ENCODE measurements around the gene ANO2.

ANO2 gene

GRCh38 chr12:5796171-5796958, 148.7 kb downstream of the ANO2 start:
- TF ChIP-seq CTCF (IDR thresholded peaks at IDR 0.05; ENCODE audit: low read depth, low read length, missing control alignments) = peak; percentile 67
- DNase-seq = no peak

GRCh38 chr12:5794156-5794555, 150.9 kb downstream of the ANO2 start:
- Histone ChIP-seq H3K27me3 (replicated peaks) (no peaks in the 10 kb centered on the region), H3K36me3 (replicated peaks) (no peaks in the 10 kb centered on the region), H3K27ac (no peak overlapping the region), H3K4me3 (ENCODE audit: low read depth, low read length) (no peak overlapping the region)
- DNase-seq = no peak
- in situ Hi-C loops (cut with HindIII; ENCODE audit: low pct_ligation_motif_present, low sequenced_read_pairs) = no loop called here
- TF ChIP-seq CTCF (IDR thresholded peaks at IDR 0.05; ENCODE audit: low read depth, low read length, missing control alignments) = no peak

More at GRCh38 chr12:5796171-5796958, 148.7 kb downstream of the ANO2 start:
- H3K27me3 ChIP-seq (replicated peaks) = no peaks in the 10 kb centered on the region
- no peaks in the 10 kb centered on the region for H3K36me3 ChIP-seq (replicated peaks)
- no peak overlapping the region for H3K4me3 ChIP-seq (ENCODE audit: low read depth, low read length)
- H3K27ac ChIP-seq = no peak overlapping the region
- in situ Hi-C loops (cut with HindIII; ENCODE audit: low pct_ligation_motif_present, low sequenced_read_pairs) = no loop called here

GRCh38 chr12:5792343-5792742, 152.7 kb downstream of the ANO2 start:
- no peak for DNase-seq
- in situ Hi-C loops (cut with HindIII; ENCODE audit: low pct_ligation_motif_present, low sequenced_read_pairs) = no loop called here
- no peak for TF ChIP-seq CTCF (IDR thresholded peaks at IDR 0.05; ENCODE audit: low read depth, low read length, missing control alignments)
- H3K27me3 ChIP-seq (replicated peaks) = no peaks in the 10 kb centered on the region
- H3K36me3 ChIP-seq (replicated peaks) = no peaks in the 10 kb centered on the region
- H3K4me3 ChIP-seq (ENCODE audit: low read depth, low read length) = no peak overlapping the region
- no peak overlapping the region for H3K27ac ChIP-seq

GRCh38 chr12:5789469-5789968, 155.5 kb downstream of the ANO2 start:
- in situ Hi-C loops (cut with HindIII; ENCODE audit: low pct_ligation_motif_present, low sequenced_read_pairs) = no loop called here
- Histone ChIP-seq H3K27me3 (replicated peaks) (no peaks in the 10 kb centered on the region), H3K36me3 (replicated peaks) (no peaks in the 10 kb centered on the region), H3K4me3 (ENCODE audit: low read depth, low read length) (no peak overlapping the region), H3K27ac (no peak overlapping the region)
- TF ChIP-seq CTCF (IDR thresholded peaks at IDR 0.05; ENCODE audit: low read depth, low read length, missing control alignments) = no peak
- DNase-seq = no peak

- DNase-seq = no peak
- Histone ChIP-seq H3K27me3 (replicated peaks) (no peaks in the 10 kb centered on the region), H3K4me3 (ENCODE audit: low read depth, low read length) (no peak overlapping the region), H3K27ac (no peak overlapping the region), H3K36me3 (replicated peaks) (no peaks in the 10 kb centered on the region)
- in situ Hi-C loops (cut with HindIII; ENCODE audit: low pct_ligation_motif_present, low sequenced_read_pairs) = no loop called here
- no peak for TF ChIP-seq CTCF (IDR thresholded peaks at IDR 0.05; ENCODE audit: low read depth, low read length, missing control alignments)
Observed at GRCh38 chr12:5787828-5788227, 157.2 kb downstream of the ANO2 start.
